ENCODE data around the gene GSTCD.
"Not testable (repeated sequence)": the region's sequence is repeated elsewhere in the genome, so short reads cannot be mapped to it uniquely, and the experiment has no call there.

Gene GSTCD

DNA sequence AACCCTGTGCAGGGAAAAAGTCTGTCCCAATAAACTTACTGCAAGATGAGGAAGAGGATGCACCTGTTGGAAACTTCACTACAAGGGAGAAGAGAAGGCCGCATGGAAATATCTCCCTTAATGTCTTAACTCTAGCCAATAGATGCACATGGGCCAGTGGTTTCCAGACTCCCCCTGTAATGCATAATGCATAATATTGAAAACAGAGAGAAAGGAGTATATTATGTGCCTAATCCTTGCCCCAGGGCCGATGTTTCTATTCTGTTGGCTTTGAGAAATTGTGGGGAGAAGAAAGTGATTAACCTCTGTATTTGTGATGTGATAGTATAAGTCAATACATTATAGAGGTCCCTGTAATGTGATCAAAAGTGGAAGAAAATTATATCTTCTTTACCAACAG lies 37.3 kb upstream of the GSTCD start:
- TF ChIP-seq, protein P1, sequence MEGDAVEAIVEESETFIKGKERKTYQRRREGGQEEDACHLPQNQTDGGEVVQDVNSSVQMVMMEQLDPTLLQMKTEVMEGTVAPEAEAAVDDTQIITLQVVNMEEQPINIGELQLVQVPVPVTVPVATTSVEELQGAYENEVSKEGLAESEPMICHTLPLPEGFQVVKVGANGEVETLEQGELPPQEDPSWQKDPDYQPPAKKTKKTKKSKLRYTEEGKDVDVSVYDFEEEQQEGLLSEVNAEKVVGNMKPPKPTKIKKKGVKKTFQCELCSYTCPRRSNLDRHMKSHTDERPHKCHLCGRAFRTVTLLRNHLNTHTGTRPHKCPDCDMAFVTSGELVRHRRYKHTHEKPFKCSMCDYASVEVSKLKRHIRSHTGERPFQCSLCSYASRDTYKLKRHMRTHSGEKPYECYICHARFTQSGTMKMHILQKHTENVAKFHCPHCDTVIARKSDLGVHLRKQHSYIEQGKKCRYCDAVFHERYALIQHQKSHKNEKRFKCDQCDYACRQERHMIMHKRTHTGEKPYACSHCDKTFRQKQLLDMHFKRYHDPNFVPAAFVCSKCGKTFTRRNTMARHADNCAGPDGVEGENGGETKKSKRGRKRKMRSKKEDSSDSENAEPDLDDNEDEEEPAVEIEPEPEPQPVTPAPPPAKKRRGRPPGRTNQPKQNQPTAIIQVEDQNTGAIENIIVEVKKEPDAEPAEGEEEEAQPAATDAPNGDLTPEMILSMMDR (conservative IDR thresholded peaks at IDR 0.05; ENCODE audit: low read depth, low read length), result no peak
- no peak for DNase-seq (ENCODE audit: low read depth)
- H3K4me3 ChIP-seq (ENCODE audit: low read length), result no peak overlapping the region

DNA sequence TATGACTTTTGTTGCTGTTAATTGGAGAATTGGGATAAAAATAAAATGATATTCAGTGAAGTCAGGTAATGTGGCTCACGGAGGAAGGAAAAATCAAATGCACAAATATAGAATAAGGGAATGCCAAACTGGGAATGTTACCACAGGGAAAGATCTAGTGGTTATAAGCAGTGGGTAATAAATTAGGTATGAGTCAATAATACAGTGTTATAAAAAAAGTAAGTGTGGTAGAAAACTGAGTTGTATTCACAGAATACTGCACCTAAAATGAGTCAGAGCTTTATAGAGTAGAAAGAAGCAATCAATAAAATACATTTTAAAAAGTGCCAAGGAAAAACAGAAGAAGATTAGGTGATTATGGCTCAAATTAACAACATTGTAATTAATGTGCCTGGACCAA lies 34.6 kb upstream of the GSTCD start:
- TF ChIP-seq, protein P1 (conservative IDR thresholded peaks at IDR 0.05; ENCODE audit: low read depth, low read length), result no peak
- no peak for DNase-seq (ENCODE audit: low read depth)
- H3K4me3 ChIP-seq (ENCODE audit: low read length), result no peak overlapping the region

DNA sequence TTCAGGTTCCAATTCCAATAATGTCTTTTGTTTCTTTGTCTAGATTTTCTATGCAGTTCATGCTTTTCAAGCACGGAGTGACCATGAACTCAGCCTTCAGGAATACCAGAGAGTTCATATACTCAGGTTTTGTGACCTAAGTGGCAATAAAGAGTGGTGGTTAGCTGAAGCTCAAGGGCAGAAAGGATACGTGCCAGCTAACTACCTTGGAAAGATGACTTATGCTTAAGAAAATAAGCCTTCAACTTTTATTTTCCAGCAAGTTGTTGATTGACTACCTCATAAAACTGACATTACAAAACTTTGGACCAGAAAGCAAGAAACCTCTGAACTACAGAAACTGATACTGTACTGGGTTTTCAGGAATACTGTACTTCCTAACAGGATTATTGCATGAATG lies 30.9 kb upstream of the GSTCD start:
- no peak overlapping the region for H3K4me3 ChIP-seq (ENCODE audit: low read length)
- TF ChIP-seq, protein P1 (conservative IDR thresholded peaks at IDR 0.05; ENCODE audit: low read depth, low read length), result no peak

DNA sequence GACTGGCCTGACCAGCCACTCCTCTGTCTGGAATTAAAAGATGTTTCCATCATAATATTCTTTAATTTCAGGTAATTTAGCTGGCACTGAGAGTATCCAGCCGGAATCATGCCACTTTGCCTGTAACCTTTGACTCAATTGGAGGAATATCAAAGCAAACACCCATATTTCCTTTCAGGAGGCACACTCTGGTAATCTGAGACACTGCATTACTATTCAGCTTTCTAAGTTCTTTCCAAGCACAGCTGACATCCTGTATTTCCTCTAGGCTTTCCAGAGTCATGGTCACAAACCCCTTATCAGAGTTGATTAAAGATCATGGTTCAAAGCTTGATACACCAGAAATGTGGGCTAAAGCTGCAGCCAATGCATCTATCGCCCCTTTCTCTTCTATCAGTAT lies 29.4 kb upstream of the GSTCD start:
- no peak overlapping the region for H3K4me3 ChIP-seq (ENCODE audit: low read length)
- DNase-seq (ENCODE audit: low read depth), result no peak
- TF ChIP-seq, protein P1 (conservative IDR thresholded peaks at IDR 0.05; ENCODE audit: low read depth, low read length), result no peak

More for the DNA sequence above, 30.9 kb upstream of the GSTCD start:
- DNase-seq (ENCODE audit: low read depth), result no peak

DNA sequence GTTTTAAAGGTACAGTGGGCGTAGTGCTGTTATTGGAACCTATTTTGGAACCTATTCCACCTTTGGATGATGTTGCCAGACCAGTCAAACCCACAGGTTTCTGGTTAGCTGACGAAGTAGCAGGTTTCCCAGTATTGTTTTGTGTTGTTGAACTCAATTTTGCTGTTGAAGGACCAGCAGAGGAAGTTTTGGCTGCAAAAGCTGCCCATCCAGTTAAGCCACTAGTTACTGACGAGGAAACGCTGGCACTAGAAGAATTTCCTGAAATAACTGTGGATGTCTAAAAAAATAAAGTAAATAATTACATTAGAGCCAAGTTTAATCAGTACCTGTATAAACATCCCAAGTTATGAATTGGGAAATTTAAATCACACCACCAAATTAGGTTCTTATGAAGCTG lies 25.5 kb upstream of the GSTCD start:
- TF ChIP-seq, protein P1 (conservative IDR thresholded peaks at IDR 0.05; ENCODE audit: low read depth, low read length), result no peak
- DNase-seq (ENCODE audit: low read depth), result no peak
- H3K4me3 ChIP-seq (ENCODE audit: low read length), result no peak overlapping the region

DNA sequence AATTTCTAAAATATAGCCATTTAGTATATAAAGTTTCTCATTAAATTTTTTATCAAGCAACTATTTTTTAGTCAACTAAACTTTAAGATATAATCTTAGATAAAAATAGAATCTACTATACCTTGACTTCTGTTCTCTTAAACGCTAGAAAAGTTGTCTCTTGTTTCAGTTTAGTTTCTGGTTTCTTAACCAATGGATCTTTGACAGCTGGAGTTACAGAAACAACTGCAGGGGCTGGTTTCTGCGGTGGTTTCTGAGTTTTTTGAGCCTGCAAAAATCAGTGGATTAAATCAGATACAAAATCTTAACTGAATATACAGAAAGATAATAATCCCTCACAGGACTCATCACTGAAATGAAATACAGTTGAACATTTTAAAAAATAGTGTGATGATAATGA lies 22.0 kb upstream of the GSTCD start:
- TF ChIP-seq, protein P1 (conservative IDR thresholded peaks at IDR 0.05; ENCODE audit: low read depth, low read length), result no peak
- no peak overlapping the region for H3K4me3 ChIP-seq (ENCODE audit: low read length)
- no peak for DNase-seq (ENCODE audit: low read depth)

DNA sequence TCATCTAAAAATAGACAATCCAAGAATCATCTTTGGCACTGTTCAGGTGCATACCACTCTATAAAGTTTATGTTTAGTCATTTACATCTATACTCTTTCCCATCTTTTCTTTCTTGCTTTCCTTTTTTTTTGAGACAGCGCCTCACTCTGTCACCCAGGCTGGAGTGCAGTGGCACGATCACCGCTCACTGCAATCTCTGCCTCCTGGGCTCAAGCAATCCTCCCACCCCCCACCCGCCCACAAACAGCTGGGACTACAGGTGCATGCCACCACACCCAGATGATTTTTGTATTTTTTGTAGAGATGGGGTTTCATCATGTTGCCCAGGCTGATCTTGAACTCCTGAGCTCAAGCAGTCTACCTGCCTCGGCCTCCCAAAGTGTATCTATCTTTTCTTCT lies 13.8 kb upstream of the GSTCD start:
- DNase-seq (ENCODE audit: low read depth); H3K4me3 ChIP-seq (ENCODE audit: low read length): not testable (repeated sequence)

DNA sequence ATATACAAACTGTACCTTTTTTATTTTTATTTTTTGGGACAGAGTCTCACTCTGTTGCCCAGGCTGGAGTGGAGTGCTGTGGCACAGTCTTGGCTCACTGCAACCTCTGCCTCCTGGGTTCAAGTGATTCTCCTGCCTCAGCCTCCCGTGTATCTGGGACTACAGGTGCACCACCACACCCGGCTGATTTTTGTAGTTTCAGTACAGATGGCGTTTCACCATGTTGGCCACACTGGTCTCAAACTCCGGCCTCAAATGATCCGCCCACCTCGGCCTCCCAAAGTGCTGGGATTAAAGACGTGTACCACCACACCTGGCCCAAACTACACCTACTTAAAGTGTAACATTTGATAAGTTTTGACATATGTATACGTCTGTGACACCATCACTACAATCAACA lies 12.8 kb upstream of the GSTCD start:
- not testable (repeated sequence) for DNase-seq (ENCODE audit: low read depth); H3K4me3 ChIP-seq (ENCODE audit: low read length)
